ENCODE data around the gene UNC93B1.

Gene UNC93B1

DNA sequence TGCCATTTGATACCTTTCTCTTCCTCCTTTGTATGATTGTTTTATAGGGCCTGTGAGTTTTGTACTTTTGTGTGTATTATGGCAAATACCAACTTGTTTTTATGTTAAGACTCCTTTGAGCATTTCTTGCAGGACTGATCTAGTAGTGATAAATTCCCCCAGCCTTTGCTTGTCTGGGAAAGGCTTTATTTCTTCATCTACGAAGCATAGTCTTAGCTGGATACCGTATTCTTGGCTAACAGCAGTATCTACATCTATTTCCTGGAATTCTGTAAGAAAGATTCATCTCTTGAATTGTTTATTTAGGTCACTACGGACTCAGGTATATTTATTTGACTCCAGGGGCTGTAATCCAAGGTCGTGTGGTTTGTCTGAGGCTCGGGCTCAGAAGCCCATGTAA, 20.6 kb upstream of the UNC93B1 start:
- FAIRE-seq = no peak
- DNase-seq (ENCODE audit: low spot score) = no peak

- no peak for FAIRE-seq
- DNase-seq (ENCODE audit: low spot score) = no peak
These were observed 18.6 kb upstream of the UNC93B1 start for GRCh38 chr11:68022531-68022930.

- DNase-seq (ENCODE audit: low spot score) = peak; percentile 47
These were observed 17.4 kb upstream of the UNC93B1 start for GRCh38 chr11:68021167-68021787.

DNA sequence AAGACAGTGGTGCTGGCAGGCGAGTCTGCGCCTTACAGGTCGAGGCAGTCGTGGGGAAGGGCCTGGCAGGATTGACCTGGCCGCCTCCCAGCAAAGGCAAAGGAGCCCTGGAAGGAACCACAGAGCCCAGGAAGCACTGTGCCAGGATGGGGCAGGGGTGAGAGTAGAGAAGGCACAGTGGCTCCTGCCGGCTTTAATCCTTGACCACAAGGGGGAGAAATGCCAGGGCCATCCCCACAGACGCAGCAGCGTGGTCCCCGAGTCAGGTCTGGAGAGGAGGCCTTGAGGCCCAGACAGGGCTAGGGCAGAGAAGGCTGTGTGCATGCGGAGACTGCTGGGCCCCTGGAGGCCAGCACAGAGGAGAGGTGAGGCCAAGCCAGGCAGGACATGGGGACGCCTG, 16.7 kb upstream of the UNC93B1 start:
- no peak for DNase-seq (ENCODE audit: low spot score)
- FAIRE-seq = no peak

More at GRCh38 chr11:68021167-68021787, 17.4 kb upstream of the UNC93B1 start:
- FAIRE-seq = no peak

- no peak for DNase-seq (ENCODE audit: low spot score)
- FAIRE-seq = no peak
These were observed 15.6 kb upstream of the UNC93B1 start for GRCh38 chr11:68019486-68019885.

DNA sequence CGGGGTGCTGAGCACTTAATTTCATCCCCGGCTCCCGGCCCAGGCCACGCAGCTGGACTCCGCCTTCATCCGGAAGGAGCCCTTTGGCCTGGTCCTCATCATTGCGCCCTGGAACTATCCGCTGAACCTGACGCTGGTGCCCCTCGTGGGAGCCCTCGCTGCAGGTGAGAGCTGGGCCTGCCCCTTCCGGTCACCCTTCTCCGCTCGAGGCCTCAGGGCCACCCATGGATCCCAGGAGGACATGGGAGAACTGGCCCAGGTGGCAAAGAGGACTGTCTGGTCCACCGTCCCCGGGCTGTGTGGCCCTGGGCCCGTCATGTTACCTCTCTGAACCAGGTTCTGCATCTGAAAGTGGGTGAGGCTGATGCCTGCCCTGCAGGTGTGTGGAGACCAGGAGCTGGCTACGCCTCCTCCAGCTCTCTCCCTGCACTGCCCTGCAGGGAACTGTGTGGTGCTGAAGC, 14.9 kb upstream of the UNC93B1 start:
- FAIRE-seq (no peak), DNase-seq (ENCODE audit: low spot score) (no peak)

DNA sequence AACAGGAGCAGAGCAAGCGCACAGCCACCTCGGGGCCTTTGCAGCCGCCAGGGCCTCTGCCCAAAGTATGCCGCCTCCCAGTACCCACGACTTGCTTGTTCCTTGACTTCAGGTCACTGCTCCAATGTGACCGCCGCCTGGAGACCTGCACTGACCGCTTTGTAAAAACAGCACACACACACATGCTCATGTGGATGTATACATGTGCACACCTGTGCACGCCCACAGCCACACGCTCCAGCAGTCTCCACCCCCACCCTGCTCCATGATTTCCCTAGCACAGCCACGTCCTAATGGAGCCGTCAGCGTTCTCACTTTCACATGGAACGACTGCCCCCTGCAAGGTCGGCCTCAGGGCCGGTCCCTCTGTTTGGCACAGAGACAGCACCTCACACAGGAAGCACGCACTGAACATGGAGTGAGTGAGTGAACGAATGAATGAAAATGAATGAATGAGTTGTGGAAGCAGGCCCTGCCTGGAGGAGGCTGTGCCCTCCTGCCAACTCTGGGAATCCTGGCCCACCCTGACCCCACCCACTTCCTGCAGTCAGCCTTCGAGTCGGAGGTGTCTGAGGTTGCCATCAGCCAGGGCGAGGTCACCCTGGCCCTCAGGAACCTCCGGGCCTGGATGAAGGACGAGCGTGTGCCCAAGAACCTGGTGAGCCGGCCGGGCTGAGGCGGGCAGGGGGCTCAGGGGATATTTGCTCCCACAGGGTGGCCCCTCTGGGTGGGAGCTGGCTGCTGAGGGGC, 14.3 kb upstream of the UNC93B1 start:
- DNase-seq (ENCODE audit: low spot score) (no peak), FAIRE-seq (no peak)

- FAIRE-seq (no peak), DNase-seq (ENCODE audit: low spot score) (no peak)
These were observed 13.3 kb upstream of the UNC93B1 start for GRCh38 chr11:68016904-68017817.

DNA sequence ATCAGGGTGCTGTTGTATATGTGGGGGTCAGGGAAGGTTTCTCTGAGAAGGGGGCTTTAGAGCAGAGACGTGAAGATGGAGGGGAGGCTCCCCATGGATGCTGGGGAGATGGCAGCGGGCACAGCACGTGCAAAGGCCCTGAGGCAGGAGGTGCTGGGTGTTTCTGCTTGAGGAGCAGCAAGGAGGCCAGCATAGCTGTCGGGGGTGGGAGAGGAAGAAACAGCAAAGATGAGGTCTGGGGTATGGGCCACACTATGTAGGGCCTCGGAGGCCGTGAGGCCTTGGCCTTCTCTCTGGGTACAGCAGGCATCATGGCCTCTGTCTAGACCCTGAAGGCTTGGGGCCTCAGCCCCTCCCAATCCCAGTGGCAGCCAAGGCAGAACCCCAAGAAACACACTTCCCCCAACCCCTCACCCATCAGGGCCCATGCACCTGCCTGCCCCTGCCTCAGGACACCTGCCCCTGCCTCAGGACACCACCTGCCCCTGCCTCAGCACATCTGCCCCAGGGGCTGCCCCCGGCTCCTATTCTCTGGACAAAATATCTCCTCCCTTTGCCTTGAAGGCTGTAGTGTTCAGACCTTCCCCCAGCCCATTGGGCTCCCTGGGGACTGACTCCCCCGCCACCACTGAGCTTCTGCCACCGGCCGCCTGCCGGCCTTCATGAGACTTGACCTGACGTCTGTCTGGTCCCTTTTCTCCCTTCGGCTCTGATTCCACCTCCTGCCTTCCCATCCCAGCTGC, 12.4 kb upstream of the UNC93B1 start:
- DNase-seq (ENCODE audit: low spot score) (no peak), FAIRE-seq (no peak)

DNA sequence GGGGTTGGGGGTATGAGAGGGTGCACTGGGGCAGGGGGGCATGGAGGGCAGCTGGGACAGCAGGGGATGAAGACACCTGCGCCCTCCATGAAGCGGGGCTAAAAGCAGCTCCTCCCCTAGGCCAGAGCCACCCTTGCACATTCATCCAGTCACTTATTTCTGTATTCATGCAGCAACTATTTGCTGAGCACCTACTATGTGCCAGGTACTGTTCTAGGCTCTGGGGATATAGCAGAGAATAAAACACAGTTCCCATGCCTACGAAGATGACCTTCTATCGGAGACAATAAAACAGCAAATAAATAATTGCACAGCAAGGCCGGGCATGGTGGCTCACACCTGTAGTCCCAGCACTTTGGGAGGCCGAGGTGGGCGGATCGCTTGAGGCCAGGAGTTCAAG, 11.6 kb upstream of the UNC93B1 start:
- no peak for DNase-seq (ENCODE audit: low spot score)
- FAIRE-seq = no peak

GRCh38 chr11:68014947-68015447, 11.1 kb upstream of the UNC93B1 start:
- DNase-seq (ENCODE audit: low spot score) = no peak
- FAIRE-seq = no peak

DNA sequence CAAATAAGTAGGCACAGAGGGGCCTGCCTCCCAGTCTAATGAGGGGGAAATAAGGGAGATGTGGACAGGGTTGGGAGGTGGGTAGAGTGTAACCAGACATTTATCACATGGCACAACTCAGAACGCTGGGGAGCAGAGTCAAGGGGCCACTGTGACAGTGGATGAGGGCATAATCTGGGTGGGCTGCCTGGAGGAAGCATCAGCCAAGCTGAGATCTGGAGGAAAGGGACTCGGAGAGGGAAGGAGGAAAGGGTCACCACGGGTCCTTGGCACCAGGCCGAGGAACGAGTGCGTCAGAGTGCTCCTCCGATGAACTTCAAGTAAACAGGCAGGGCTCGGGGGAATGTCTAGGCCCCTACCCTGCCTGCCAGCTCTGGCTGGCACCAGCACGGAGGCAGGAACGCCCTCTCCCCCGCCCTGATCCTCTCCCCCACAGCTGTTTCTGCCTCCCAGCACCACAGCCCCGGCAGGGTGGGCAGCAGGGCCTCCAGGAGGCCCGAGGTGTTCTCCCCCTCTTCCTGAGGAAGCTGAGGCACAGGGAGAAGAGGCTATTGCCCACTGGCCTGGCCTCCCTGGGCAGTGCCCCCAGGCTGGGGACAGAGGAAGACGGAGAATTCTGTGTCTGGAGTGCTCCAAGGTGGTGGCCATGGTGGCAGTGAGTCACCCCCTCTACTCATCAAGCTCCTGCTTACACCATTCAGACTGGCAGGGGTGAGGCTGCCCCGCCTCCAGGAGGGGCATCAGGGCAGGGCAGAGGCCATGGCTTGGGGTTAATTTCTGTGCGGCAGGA, 10.5 kb upstream of the UNC93B1 start:
- DNase-seq (ENCODE audit: low spot score) (peak; percentile 92), FAIRE-seq (peak; percentile 72)

DNA sequence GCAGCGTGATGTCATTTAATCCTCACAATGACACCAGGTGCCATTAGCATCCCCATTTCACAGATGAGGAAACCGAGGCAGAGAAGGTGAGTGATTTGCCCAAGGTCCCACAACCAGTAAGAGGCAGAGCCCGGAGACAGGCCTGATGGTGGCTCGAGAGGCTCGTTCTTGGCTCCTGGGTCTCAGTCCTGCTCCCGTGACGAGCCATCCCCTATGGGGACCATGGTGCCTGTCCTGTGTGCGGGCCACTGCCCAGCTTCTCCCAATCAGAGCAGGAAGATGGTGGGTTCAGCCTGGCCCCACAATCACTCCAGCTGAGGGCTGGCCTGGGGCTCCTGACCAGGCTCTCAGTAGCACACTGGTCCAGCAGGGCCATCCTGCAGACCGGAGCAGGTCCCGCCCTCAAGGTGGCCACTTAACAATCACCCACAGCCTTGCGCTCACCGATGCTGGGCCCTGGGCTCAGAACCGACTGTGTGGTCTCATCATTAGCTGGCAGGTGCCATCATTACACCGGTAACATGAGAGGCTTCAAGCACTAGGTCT, 9.8 kb upstream of the UNC93B1 start:
- no peak for FAIRE-seq
- no peak for DNase-seq (ENCODE audit: low spot score)

GRCh38 chr11:68012843-68013610, 9.1 kb upstream of the UNC93B1 start:
- DNase-seq (ENCODE audit: low spot score) = peak; percentile 98
- peak; percentile 93 for FAIRE-seq

DNA sequence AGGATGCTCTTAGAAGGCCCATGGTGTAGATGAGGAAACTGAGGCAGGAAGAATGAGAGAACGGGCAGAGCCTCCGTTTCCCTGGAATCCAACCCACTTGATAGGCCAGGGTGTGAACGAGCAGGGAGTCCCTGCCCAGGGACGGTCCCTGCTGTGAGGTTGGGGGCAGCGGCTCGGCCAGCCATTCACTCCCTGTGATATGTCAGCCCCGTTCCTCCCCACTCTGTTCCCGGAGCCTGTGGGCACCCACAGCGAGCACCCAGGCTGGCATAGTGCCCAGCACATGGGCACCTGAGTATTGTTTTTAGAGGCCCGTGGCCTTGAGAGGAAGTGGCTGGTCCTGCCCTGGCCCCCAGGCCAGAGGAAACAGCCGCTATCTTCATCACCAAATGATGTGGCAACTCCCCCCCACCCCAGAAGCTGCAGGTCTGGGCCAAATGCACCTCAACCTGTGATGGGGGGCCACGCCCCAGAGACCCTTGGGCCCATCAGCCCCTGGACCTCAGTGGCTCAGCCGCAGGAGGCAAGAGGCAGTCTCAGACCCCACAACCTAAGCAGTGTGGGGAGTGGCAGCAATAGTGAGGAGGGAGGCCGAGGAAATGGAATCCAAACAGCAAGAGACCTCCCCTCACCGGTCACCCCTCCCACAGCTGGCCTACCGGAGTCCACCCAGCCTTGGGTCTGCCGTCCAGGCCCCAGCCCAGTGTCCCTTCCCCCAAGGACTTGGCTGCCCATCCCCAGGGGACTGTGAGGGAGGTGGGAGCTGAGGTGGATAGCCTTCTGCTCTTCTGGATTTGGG, 8.3 kb upstream of the UNC93B1 start:
- FAIRE-seq (no peak), DNase-seq (ENCODE audit: low spot score) (peak; percentile 71)

GRCh38 chr11:68011051-68011943, 7.4 kb upstream of the UNC93B1 start:
- DNase-seq (ENCODE audit: low spot score) (peak; percentile 5), FAIRE-seq (no peak)
